Mucosa of gallbladder (tissue), 1 donor: ENCODE results near the gene RAD51B. TPM values are rescaled to one million over a fixed set of nuclear protein-coding genes. Genes with fewer than 3 reads are reported as not detected.

Experiments used
- DNase-seq: peaks from one replicate; pipeline ENCODE4 v3.0.0-alpha.2; 2020; ENCODE audit warnings: low spot score
- total RNA-seq: library from RNA; stranded (reverse); gene quantifications from one replicate; pipeline ENCODE4 v1.2.1, GENCODE V29; 2021
- donor health status: DM: no; HTN: no; CAD: no.

The RAD51B gene
- total RNA-seq, 1 donor from 2014 or later, result 18.5 TPM

GRCh38 chr14:68766299-68767247 lies 947.0 kb downstream of the RAD51B start:
- DNase-seq, result no peak

- no peak for DNase-seq
Measured at GRCh38 chr14:68767248-68767645, 947.7 kb downstream of the RAD51B start.

- DNase-seq, result no peak
Measured at GRCh38 chr14:68768316-68768715, 948.7 kb downstream of the RAD51B start.

- DNase-seq, result no peak
Measured at GRCh38 chr14:68770051-68770450, 950.5 kb downstream of the RAD51B start.

- DNase-seq, result no peak
Measured at GRCh38 chr14:68770553-68771286, 951.1 kb downstream of the RAD51B start.

- DNase-seq, result no peak
Measured at GRCh38 chr14:68771631-68772030, 952.1 kb downstream of the RAD51B start.

GRCh38 chr14:68772761-68773381 lies 953.3 kb downstream of the RAD51B start:
- no peak for DNase-seq

- no peak for DNase-seq
Measured at GRCh38 chr14:68774771-68775613, 955.4 kb downstream of the RAD51B start.

- DNase-seq, result no peak
Measured at GRCh38 chr14:68775614-68776126, 956.1 kb downstream of the RAD51B start.

- DNase-seq, result no peak
Measured at GRCh38 chr14:68777644-68778043, 958.1 kb downstream of the RAD51B start.

Other genes with a start within 250 kb of the RAD51B start
- 41.5 TPM for gene PIGH, start 219.5 kb upstream of the RAD51B start, total RNA-seq
- 9.5 TPM for gene ARG2, start 199.9 kb upstream of the RAD51B start, total RNA-seq
- gene VTI1B, start 145.1 kb upstream of the RAD51B start, total RNA-seq, result 108 TPM
- gene RDH11, start 124.0 kb upstream of the RAD51B start, total RNA-seq, result 222 TPM
- 166 TPM for gene RDH12, start 117.9 kb upstream of the RAD51B start, total RNA-seq
- 21.0 TPM for gene ZFYVE26, start 3.2 kb upstream of the RAD51B start, total RNA-seq